ENCODE data around the gene ETV5.

DNA sequence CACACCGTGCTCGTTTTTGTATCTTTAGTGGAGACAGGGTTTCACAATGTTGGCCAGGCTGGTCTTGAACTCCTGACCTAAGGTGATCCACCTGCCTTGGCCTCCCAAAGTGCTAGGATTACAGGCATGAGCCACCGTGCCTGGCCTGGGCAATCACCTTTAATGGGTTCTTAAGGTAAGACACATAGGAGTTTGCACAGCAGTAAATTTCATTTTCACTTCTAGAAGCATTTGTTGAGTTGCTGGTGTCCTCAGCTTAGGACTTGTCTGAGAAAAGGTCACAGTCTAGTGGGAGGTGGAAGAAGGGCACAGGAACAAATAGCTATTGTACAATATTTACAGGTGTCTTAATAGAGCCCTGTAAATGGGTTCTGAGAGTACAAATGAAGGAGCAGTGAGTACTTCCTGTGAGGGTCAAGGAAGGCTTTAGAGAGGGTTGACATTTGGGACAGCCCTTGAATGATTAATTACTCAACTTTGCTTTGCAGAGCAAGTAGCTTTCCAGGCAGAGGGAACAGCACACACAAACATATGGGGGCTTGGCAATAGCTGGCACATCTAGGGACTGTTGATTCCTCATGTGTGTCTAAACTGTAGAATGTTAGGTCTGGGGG is 8.7 kb upstream of the ETV5 start:
- TF ChIP-seq, protein P1, sequence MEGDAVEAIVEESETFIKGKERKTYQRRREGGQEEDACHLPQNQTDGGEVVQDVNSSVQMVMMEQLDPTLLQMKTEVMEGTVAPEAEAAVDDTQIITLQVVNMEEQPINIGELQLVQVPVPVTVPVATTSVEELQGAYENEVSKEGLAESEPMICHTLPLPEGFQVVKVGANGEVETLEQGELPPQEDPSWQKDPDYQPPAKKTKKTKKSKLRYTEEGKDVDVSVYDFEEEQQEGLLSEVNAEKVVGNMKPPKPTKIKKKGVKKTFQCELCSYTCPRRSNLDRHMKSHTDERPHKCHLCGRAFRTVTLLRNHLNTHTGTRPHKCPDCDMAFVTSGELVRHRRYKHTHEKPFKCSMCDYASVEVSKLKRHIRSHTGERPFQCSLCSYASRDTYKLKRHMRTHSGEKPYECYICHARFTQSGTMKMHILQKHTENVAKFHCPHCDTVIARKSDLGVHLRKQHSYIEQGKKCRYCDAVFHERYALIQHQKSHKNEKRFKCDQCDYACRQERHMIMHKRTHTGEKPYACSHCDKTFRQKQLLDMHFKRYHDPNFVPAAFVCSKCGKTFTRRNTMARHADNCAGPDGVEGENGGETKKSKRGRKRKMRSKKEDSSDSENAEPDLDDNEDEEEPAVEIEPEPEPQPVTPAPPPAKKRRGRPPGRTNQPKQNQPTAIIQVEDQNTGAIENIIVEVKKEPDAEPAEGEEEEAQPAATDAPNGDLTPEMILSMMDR (conservative IDR thresholded peaks at IDR 0.05 in 1 of 2, IDR thresholded peaks at IDR 0.05 in 1 of 2; ENCODE audit: extremely low read depth in 1 of 2, insufficient read depth in 1 of 2, low read depth in 1 of 2, low read length in 2 of 2) = no peak
- no peak for TF ChIP-seq EZH2 (IDR thresholded peaks at IDR 0.05; ENCODE audit: borderline replicate concordance, low read length)
